ENCODE results near the gene ITGB7. TPM values are rescaled to one million over a fixed set of nuclear protein-coding genes. Genes with fewer than 3 reads are reported as not detected.

Gene ITGB7
- total and polyA plus RNA-seq, 9 of the 15 experiments (the other 6 are each of a cell fraction or from before 2014, with no cell fraction given), result 0.06 to 2.0 (median 0.67) TPM

DNA sequence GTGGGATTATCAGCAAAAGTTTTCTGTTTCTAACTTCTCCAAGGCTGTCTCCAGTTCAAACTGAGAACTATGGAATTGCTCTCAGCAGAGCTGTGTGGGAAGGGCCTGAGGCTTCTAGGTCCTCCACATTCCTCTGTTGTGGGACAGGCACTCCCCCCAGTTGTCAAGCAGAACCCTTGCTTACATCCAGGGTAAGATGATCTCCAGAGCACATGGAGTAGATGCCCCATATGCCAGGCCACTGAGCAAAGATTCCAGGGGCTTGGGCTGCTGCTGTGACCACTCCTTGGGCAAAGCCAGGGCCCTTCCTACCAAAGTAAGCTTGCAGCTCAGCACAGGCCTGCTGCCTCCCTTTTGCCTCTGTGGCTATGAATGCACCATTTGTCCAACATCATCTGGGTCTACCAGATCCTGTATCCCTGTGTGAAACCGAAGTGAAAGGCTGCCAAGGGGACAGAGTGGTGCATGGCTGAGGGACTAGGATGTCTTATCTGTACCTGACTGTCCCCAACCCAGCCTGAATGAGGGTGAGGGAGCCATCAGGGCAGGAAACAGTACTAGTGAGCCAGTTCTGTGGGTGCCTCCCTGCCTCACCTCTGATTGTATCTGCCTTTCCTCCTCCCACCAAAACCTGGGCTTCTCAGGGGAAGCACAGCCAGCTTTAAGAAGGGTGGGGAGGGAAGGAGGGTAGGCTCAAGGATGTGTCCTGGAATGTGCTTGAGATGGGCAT, 47.9 kb upstream of the ITGB7 start:
- 14% methylated on average over 1 of the region's 1 CpG for WGBS (ENCODE audit: insufficient coverage, low coverage, missing lambda C conversion rate)
- no peaks in the 10 kb centered on the region for H3K27me3 ChIP-seq (ENCODE audit: control insufficient read depth in 2 of 2, insufficient read depth in 2 of 2, low read length in 2 of 2)
- BruUV-seq (replicated peaks), result no TSS peak
- H3K79me2 ChIP-seq (ENCODE audit: control insufficient read depth, insufficient read depth, low read length), result peaks cover 27% of the 10 kb centered on the region
- ATAC-seq (no peak), FAIRE-seq (no peak), DNase-seq (ENCODE audit: extremely low read depth in 1 of 4, low spot score in 3 of 4) (no peak)
- no peak overlapping the region for H3K4me3 ChIP-seq
- H3K9me1 ChIP-seq (ENCODE audit: control insufficient read depth, insufficient read depth, low read length), result no peaks in the 10 kb centered on the region
- no peak overlapping the region for H3K27ac ChIP-seq (ENCODE audit: extremely low read depth, low read depth, low read length)
- peaks cover 19% of the 10 kb centered on the region; the same call in 2 of the 3 replicates for H3K36me3 ChIP-seq (ENCODE audit: control insufficient read depth, insufficient read depth, low read length)
- TF ChIP-seq PRPF4 (IDR thresholded peaks at IDR 0.05; ENCODE audit: insufficient read depth, low read depth, low read length, poor library complexity, severe bottlenecking) (no peak), SIN3A (IDR thresholded peaks at IDR 0.05; ENCODE audit: borderline replicate concordance in 2 of 2, control insufficient read depth in 1 of 2, low read depth in 2 of 2, low read length in 2 of 2) (no peak), HES1 (IDR thresholded peaks at IDR 0.05; ENCODE audit: low read depth) (no peak), MAFK (IDR thresholded peaks at IDR 0.05; ENCODE audit: low read length) (no peak), ZNF75A (CRISPR knock-in tag; IDR thresholded peaks at IDR 0.05) (no peak), ZNF263 (CRISPR knock-in tag; IDR thresholded peaks at IDR 0.05; ENCODE audit: borderline replicate concordance) (no peak), ZEB2 (IDR thresholded peaks at IDR 0.05) (no peak)
- ChIA-PET POLR2A (interaction anchor here (0.6 to 3.0 kb wide), 4 partner anchors 11 to 74 kb away, joined by 3 to 9 read pairs (median 6); partner anchors contain the start of genes CSAD, ESPL1 and ZNF740), CTCF (ENCODE audit: low intra/inter-chr PET ratio) (no interaction called here)
- H2AFZ ChIP-seq (ENCODE audit: low read depth, low read length), result no peak overlapping the region
- H3K9ac ChIP-seq (ENCODE audit: insufficient read depth in 1 of 2, low read depth in 2 of 2, low read length in 2 of 2), result peak overlapping the region in 1 of 2 experiments; percentile 0; a peak in 1 of 4 replicates
- in situ Hi-C loops (cut with MboI), result no loop called here
- intact Hi-C loops (cut with micrococcal nuclease), result no loop called here
- peaks cover 33 to 37% of the 10 kb centered on the region in 2 experiments; a peak in 4 of 5 replicates for H3K4me1 ChIP-seq (replicated peaks in 1 of 2; ENCODE audit: control insufficient read depth in 2 of 2, insufficient read depth in 2 of 2, low read length in 2 of 2)
- no peak overlapping the region for H3K4me2 ChIP-seq (ENCODE audit: insufficient read depth, low read length)
- H4K20me1 ChIP-seq (replicated peaks; ENCODE audit: control insufficient read depth, insufficient read depth, low read length), result no peaks in the 10 kb centered on the region
- no peaks in the 10 kb centered on the region for H3K9me3 ChIP-seq (replicated peaks; ENCODE audit: control insufficient read depth, insufficient read depth, low read depth, low read length)
